Measurements from ENCODE around the gene PECR.

DNA sequence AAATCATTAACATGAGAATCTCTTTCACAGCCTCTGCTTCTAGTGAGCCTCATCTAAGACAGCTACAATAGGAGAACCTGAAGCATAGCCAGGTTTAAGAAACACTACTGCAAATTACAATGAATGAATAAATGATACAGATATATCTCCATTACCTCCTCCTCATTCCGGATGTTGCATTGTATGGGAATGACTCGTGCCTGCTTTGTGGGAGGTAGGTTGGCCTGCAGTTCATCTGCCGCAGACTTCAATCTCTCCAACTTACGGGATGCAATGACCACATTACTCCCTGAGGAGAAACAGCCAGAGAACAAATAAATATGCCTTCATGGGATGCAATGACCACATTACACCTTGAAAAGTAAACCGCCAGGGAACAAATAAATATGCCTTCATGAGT is 15.4 kb downstream of the PECR start:
- TF ChIP-seq FOXC1 (CRISPR knock-in tag; IDR thresholded peaks at IDR 0.05; ENCODE audit: borderline replicate concordance): no peak
- no peak for TF ChIP-seq MTF2 (CRISPR knock-in tag; IDR thresholded peaks at IDR 0.05; ENCODE audit: borderline replicate concordance)
- no peak for TF ChIP-seq NR3C1 (CRISPR knock-in tag; IDR thresholded peaks at IDR 0.05)
- no peak for TF ChIP-seq SMYD3 (CRISPR knock-in tag; IDR thresholded peaks at IDR 0.05)
- TF ChIP-seq SMARCC2 (IDR thresholded peaks at IDR 0.05): no peak
- TF ChIP-seq, protein P1, sequence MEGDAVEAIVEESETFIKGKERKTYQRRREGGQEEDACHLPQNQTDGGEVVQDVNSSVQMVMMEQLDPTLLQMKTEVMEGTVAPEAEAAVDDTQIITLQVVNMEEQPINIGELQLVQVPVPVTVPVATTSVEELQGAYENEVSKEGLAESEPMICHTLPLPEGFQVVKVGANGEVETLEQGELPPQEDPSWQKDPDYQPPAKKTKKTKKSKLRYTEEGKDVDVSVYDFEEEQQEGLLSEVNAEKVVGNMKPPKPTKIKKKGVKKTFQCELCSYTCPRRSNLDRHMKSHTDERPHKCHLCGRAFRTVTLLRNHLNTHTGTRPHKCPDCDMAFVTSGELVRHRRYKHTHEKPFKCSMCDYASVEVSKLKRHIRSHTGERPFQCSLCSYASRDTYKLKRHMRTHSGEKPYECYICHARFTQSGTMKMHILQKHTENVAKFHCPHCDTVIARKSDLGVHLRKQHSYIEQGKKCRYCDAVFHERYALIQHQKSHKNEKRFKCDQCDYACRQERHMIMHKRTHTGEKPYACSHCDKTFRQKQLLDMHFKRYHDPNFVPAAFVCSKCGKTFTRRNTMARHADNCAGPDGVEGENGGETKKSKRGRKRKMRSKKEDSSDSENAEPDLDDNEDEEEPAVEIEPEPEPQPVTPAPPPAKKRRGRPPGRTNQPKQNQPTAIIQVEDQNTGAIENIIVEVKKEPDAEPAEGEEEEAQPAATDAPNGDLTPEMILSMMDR (CRISPR knock-in tag; IDR thresholded peaks at IDR 0.05): no peak
- TF ChIP-seq, protein P2, sequence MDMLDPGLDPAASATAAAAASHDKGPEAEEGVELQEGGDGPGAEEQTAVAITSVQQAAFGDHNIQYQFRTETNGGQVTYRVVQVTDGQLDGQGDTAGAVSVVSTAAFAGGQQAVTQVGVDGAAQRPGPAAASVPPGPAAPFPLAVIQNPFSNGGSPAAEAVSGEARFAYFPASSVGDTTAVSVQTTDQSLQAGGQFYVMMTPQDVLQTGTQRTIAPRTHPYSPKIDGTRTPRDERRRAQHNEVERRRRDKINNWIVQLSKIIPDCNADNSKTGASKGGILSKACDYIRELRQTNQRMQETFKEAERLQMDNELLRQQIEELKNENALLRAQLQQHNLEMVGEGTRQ (IDR thresholded peaks at IDR 0.05; ENCODE audit: low read depth, low read length): no peak
- TF ChIP-seq, protein P2 (CRISPR knock-in tag; IDR thresholded peaks at IDR 0.05; ENCODE audit: borderline replicate concordance): no peak
- no peak for TF ChIP-seq JUN (CRISPR knock-in tag; IDR thresholded peaks at IDR 0.05)
